Stimulated activated CD4-positive, alpha-beta T cell treated with anti-CD3 and anti-CD28 coated beads, Interleukin-4, amount 100 ng/mL, for 4 hours (primary cell): Measurements from ENCODE around the gene EFTUD2.

Source experiments
- DNase-seq, 2 experiments: peaks; one replicate each; pipeline ENCODE4 v3.0.0-alpha.2; 2020

EFTUD2 gene

GRCh38 chr17:44887016-44887415 is 12.2 kb downstream of the EFTUD2 start:
- DNase-seq = no peak

- DNase-seq = no peak
These were observed 14.3 kb downstream of the EFTUD2 start for GRCh38 chr17:44884941-44885340.

- DNase-seq = no peak
These were observed 18.1 kb downstream of the EFTUD2 start for GRCh38 chr17:44881145-44881544.

- DNase-seq = no peak
These were observed 19.2 kb downstream of the EFTUD2 start for GRCh38 chr17:44880062-44880461.

- DNase-seq = no peak
These were observed 19.9 kb downstream of the EFTUD2 start for GRCh38 chr17:44879376-44879775.

GRCh38 chr17:44878627-44879221 is 20.5 kb downstream of the EFTUD2 start:
- peak in 1 of 2 experiments; percentile 9 for DNase-seq

GRCh38 chr17:44877121-44877520 is 22.1 kb downstream of the EFTUD2 start:
- DNase-seq = no peak

- no peak for DNase-seq
These were observed 23.5 kb downstream of the EFTUD2 start for GRCh38 chr17:44875761-44876160.

GRCh38 chr17:44872131-44872768 is 27.0 kb downstream of the EFTUD2 start:
- DNase-seq = no peak

- DNase-seq = no peak
These were observed 27.7 kb downstream of the EFTUD2 start for GRCh38 chr17:44871556-44871955.

- no peak for DNase-seq
These were observed 31.4 kb downstream of the EFTUD2 start for GRCh38 chr17:44867841-44868240.

- no peak for DNase-seq
These were observed 33.3 kb downstream of the EFTUD2 start for GRCh38 chr17:44865931-44866330.

- DNase-seq = peak; percentile 54 to 56
These were observed 34.0 kb downstream of the EFTUD2 start for GRCh38 chr17:44865231-44865660.

GRCh38 chr17:44864831-44865230 is 34.4 kb downstream of the EFTUD2 start:
- no peak for DNase-seq

GRCh38 chr17:44863061-44863918 is 36.0 kb downstream of the EFTUD2 start:
- DNase-seq = no peak

GRCh38 chr17:44862278-44862914 is 36.8 kb downstream of the EFTUD2 start:
- DNase-seq = no peak

- no peak for DNase-seq
These were observed 39.5 kb downstream of the EFTUD2 start for GRCh38 chr17:44859701-44860100.

- DNase-seq = no peak
These were observed 45.1 kb downstream of the EFTUD2 start for GRCh38 chr17:44854192-44854591.

- no peak for DNase-seq
These were observed 48.6 kb downstream of the EFTUD2 start for GRCh38 chr17:44850612-44851011.

GRCh38 chr17:44850025-44850424 is 49.2 kb downstream of the EFTUD2 start:
- no peak for DNase-seq

- DNase-seq = no peak
These were observed 50.2 kb downstream of the EFTUD2 start for GRCh38 chr17:44848961-44849489.

GRCh38 chr17:44848257-44848795 is 50.9 kb downstream of the EFTUD2 start:
- DNase-seq = no peak

GRCh38 chr17:44847586-44847985 is 51.7 kb downstream of the EFTUD2 start, which contains the start of gene HIGD1B:
Gene HIGD1B (plus strand): TSS chr17:44847883. CDS start chr17:44848153, 270 bp downstream.
- DNase-seq = no peak
